HG03103 (cell line): ENCODE data around the gene AQP5.

ENCODE experiments used
- ATAC-seq: cut with Tn5 transposase; IDR thresholded peaks from one replicate; pipeline ENCODE4 v1.9.1; 2021; ENCODE audit warnings: low read depth; ENCODE audit not compliant: unreplicated experiment

Gene AQP5

DNA sequence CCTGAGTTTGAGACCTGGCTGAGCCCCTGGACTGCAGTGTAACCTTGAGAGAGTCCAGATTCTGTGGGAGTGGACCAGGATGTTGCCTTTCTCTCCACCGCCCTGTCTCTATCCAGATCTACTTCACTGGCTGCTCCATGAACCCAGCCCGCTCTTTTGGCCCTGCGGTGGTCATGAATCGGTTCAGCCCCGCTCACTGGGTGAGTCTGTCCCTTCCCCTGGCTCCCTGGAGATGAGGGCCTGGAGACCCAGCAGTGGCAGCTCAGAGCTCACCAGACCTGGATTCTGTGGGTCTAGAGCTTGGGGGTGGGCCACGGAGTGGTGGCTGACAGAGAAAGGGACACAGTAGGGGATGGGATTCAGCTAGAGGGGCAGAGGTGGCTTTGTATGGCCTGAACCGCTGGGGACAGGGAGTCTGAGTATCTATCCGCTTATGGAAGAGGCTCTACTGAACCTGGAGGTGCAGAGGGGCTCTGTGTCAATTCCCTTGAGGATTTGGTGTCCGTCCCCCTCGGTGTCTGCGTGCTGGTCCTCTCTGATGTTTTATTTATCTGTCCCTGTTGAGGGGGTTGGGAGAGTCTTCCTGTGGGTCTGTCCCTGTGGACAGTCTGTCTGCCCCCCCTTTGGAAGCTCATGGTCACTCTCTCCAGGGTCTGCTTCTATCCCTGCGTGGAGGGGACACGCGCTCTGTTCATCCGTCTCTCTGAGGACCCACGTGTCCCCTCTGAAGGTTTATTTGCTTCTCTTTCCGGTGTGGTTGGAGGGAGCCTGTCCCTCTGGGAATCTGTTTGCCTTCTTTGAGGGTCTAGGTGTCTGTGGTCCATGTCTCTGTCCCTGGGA lies 2.5 kb downstream of the AQP5 start:
- ATAC-seq: no peak

- no peak for ATAC-seq
Measured at GRCh38 chr12:49964849-49965624, 3.4 kb downstream of the AQP5 start.

DNA sequence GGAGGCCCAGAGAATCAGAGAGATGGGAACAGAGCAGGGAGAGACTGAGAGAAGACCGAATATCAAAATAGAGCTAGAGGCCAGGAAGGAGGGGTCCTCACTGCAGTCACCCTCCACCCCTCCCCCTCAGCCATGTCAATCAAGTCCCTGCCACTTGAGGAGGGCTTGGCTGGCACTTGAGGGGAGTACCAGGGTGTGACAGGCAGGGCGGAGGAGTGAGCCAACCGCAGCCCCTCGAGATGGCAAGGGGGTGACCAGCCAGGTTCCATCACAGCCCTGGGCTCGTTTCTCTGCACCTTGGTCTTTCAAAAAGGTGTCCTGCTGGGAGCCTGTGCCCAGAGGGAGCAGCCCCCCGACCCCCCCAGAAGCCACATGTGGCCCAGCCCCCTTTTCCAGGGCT lies 4.2 kb downstream of the AQP5 start:
- no peak for ATAC-seq

DNA sequence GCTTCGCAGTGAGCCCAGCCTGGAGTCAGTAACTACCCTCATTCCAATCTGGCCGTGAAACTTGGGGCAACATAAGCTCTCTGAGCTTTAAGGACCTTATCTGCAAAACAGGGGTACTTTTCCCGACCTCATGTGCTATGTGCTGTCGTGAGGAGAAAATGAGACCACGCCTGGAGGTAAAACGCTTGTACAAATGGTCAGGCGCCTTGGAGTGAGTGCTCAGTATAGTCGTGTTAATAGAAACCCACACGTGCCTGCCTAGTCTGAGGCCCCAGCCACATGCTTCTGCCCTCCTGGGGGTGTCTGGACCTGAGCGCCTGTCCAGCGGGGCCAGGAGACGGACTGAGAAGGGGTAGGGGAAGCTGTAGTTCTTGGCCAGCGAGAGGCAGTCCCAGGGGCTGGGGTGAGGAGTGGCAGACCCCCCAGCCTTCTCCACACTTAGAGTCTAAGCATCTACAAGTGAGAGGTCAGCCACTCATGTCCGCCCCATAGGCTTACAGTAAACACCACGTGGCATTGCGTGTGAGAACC lies 4.9 kb downstream of the AQP5 start:
- ATAC-seq: no peak

DNA sequence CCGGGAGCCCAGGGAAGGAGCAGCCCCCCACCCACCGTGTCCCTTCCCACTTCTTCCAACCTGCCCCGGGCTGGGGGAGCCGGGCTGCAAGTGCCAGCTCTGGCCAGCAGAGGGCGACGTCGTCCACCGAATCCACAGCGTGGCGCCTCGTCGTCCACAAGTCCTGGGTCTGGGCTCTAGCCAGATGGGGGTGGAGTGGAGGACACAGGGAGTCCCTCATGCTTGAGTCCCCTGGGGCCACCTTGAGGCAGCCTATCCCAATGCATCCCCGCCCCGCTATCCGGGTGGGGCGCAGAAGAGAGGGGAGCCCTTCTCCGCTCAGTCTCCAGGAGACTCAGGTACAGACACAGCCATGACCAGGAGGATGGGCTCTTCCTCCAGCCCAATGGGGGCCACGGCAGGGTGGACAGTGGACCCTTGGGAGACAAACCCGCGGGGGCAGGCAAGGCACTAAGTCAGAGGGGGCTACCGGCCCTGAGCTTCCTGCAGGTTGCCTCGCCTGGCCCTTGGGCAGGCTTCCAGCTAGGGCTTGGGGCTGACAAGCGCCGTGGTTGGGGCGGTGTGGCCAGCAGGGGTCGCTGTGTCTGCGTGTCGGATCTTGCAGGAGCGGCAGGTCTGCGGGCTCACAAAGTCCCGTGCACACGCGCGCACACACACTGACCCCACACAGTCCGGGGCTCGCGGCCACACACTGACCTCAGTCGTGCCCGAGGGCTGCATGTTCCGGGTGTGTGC lies 5.5 kb downstream of the AQP5 start:
- ATAC-seq: peak; percentile 60

DNA sequence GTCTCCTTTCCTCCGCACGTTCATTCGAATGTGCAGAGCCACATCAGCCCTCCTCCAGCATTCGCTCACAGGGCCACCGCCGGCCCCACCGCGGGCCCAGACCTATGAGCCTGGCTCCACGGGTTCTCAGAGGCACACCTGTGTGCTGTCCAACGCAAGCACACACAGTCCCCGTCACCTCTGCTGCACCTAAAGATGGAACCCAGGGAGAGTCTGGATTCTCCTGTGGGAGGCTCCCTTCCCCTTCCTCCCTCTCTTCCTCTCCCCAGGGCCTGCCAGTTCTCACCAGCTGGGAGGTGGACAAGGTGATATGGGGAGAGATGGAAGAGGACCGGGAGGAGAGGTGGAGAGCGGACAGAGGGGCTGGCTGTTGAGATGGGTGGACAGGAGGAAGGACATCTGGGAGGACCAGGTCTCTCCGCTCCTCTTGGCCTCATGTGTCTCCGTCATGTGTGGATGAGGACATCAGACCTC lies 6.1 kb downstream of the AQP5 start:
- ATAC-seq: no peak

DNA sequence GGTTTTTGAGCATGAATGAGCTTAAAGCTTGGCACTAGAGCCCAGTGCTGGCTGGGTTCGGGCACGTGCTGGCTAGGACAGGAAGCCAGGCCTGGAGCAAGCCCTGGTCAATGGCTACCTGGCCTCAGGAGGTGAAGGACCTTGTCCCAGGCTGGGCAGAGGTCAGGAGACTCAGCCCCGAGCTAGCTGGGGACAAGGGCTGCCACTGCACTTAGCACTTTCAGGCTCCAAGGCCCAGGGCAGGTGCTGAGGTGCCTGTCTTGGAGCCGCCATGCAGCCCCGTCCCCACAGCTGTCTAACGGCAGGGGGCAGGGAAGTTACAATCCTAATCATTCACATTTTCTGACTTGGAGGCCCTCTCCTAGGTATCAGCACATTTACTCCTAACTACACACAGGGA lies 6.8 kb downstream of the AQP5 start:
- ATAC-seq: no peak

GRCh38 chr12:49969027-49969426 lies 7.4 kb downstream of the AQP5 start:
- no peak for ATAC-seq

GRCh38 chr12:49969651-49970429 lies 8.2 kb downstream of the AQP5 start:
- no peak for ATAC-seq

DNA sequence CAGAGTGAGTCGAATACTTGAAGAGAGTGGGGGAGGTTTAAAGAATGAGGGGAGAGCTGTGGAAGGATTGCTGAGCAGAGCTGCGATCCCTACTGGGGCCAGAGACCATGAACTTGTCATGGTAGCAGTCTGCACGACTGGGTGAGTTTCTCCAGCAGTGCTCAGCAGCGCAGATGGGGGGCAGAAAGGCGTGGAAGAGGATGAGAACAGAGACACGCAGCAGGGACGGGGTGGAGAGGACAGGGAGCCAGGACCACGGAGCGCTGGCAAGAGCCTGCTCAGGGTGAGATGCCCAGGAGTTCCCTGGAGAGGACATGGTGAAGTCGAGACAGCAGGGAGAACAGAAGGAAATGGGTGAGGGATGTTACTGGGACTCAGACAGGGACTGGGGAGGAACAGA lies 9.0 kb downstream of the AQP5 start:
- ATAC-seq: no peak

DNA sequence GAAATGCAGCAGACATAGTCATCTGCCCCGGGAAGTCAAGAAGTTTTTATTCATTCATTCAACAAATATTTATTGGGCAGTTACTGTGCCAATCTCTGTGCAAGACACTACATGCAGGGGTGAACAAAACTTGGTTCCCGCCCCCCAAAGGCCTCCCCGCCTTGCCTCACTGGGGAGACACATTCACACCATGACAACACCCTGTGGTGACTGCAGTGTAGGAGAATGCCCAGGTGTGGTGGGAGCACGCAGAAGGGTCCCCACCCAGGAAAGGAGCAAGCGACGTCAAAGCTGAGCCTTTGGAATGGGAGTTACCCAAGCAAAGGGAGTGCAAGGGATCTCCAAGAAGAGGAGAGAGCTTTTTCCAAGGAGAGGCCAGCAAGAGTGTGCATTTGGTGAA lies 9.5 kb downstream of the AQP5 start:
- no peak for ATAC-seq

- ATAC-seq: no peak
Measured at GRCh38 chr12:49972129-49972528, 10.5 kb downstream of the AQP5 start.

- ATAC-seq: no peak
Measured at GRCh38 chr12:49972641-49973360, 11.1 kb downstream of the AQP5 start, which contains the start of gene AQP6. Gene AQP6 (plus strand): TSS chr12:49972947. CDS start chr12:49973174, 227 bp downstream.

GRCh38 chr12:49973361-49973830 lies 11.7 kb downstream of the AQP5 start:
- no peak for ATAC-seq

DNA sequence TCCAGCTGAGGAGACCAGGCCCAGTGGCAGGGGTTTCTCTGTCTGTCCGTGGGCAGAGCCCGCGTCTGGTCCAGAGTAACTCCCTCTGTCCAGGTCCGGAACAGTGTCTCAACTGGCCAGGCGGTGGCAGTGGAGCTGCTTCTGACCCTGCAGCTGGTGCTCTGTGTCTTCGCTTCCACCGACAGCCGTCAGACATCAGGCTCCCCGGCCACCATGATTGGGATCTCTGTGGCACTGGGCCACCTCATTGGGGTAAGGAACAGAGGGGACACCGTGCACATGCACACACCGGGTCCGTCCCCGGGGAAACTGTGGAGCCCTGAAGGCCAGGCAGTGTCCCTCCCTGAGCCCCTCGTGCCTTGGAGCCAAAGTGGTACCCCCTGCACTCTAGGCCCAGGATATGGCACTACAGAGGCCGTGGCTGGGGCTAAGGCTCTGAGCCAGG lies 12.6 kb downstream of the AQP5 start:
- no peak for ATAC-seq

DNA sequence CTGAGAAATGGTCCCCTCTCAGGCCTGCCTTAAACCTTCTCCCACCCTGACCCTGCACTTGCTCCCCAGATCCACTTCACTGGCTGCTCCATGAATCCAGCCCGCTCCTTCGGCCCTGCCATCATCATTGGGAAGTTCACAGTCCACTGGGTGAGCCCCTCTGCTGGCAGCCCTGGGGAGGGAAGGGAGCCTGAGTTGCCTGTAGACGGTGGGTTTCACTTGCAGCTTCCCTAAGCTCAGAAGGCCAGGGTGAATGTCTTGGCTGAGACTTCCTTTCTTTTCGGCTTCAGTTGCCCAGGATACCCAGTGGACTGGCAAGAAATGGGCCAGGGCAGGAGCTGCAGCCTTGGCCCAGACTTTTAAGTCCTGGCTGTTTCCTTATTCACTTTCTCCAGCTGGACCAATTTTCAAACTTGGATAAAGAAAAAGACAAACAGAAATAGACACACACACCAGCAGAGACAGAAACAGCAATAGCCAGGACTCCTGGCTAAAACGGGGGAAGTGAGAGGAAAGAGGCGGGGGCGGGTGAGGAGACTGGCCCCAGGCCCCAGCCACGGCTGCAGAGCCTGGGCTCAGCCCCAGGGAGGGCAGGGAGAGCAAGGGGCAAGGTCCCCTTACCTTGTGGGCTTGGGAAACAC lies 13.1 kb downstream of the AQP5 start:
- ATAC-seq: no peak

GRCh38 chr12:49975318-49975761 lies 13.7 kb downstream of the AQP5 start:
- ATAC-seq: no peak

DNA sequence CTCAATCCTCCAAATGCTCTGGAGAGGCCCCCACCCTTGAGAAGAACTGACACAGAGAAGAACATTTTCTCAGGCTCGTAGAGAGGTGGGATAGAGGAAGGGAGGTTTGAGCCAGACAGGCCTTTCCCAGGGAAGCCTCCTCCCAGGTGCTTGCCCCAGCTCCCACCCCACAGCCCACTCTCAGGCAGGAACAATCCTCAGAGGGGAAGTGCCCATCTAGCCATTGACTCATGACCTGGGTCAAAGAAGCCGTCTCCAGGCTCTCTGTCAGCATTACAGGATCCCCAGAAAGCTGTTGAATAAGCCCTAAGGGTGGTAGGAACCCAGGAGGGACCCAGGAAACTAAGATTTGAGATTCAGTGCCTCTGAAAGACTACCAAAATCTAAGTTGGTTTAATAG lies 14.9 kb downstream of the AQP5 start:
- ATAC-seq: no peak

- ATAC-seq: no peak
Measured at GRCh38 chr12:49978125-49978524, 16.5 kb downstream of the AQP5 start.
